Common myeloid progenitor, CD34-positive (primary cell): ENCODE data around the gene C7orf25.

ENCODE experiments used
- CTCF ChIA-PET: fragments of 350-600 bp; sonication (Branson Sonifier 250); formaldehyde crosslinking; loops from one replicate; lab custom pipeline; 2021; ENCODE audit warnings: antibody characterized with exemption; lab: Charles Lee
- POLR2A ChIA-PET: fragments of 350-600 bp; sonication (Branson Sonifier 250); formaldehyde crosslinking; loops from one replicate; lab custom pipeline; 2021; ENCODE audit warnings: antibody characterized with exemption; lab: Charles Lee
- DNase-seq, 3 donors: peaks; one replicate each; pipeline versions ENCODE4 v3.0.0 to v3.0.0-alpha.2; 2013
- H3K27ac ChIP-seq, 2 experiments: 1 replicate in 1 of 2; 2 replicates in 1 of 2; pipeline ENCODE4 v1.7.0; 2013; ENCODE audit warnings: inconsistent platforms in 2 of 2, low read length in 2 of 2, mild to moderate bottlenecking in 2 of 2, low read depth in 1 of 2, moderate library complexity in 1 of 2; ENCODE audit not compliant: severe bottlenecking in 2 of 2, insufficient read depth in 1 of 2, poor library complexity in 1 of 2
- H3K27me3 ChIP-seq, 5 experiments: replicated peaks in 2 of 5; 1 replicate in 3 of 5; 2 replicates in 2 of 5; pipeline versions ENCODE4 v1.6.1 to v1.7.0; 2013; ENCODE audit warnings: low read length in 4 of 5, mild to moderate bottlenecking in 2 of 5, moderate library complexity in 2 of 5, inconsistent platforms in 1 of 5; ENCODE audit not compliant: insufficient read depth in 5 of 5, control insufficient read depth in 4 of 5
- H3K36me3 ChIP-seq, 4 experiments: 1 replicate in 2 of 4; 2 replicates in 2 of 4; pipeline versions ENCODE4 v1.6.1 to v1.7.0; 2013; ENCODE audit warnings: low read length in 3 of 4, control low read depth in 1 of 4, mild to moderate bottlenecking in 1 of 4; ENCODE audit not compliant: control insufficient read depth in 4 of 4, insufficient read depth in 4 of 4
- H3K4me1 ChIP-seq, 4 experiments: 1 replicate in 3 of 4; 2 replicates in 1 of 4; pipeline versions ENCODE4 v1.6.1 to v1.7.1; 2013; ENCODE audit warnings: low read length in 3 of 4, mild to moderate bottlenecking in 3 of 4, control low read depth in 1 of 4, inconsistent platforms in 1 of 4, moderate library complexity in 1 of 4; ENCODE audit not compliant: control insufficient read depth in 4 of 4, insufficient read depth in 4 of 4; ENCODE audit errors: control extremely low read depth in 1 of 4
- H3K4me3 ChIP-seq, 7 experiments: 1 replicate in 4 of 7; 2 replicates in 3 of 7; pipeline versions ENCODE4 v1.5.1 to v1.7.0; 2013; ENCODE audit warnings: mild to moderate bottlenecking in 7 of 7, low read length in 6 of 7, moderate library complexity in 6 of 7, inconsistent platforms in 2 of 7, low read depth in 2 of 7, control low read depth in 1 of 7; ENCODE audit not compliant: insufficient read depth in 4 of 7, control insufficient read depth in 1 of 7; ENCODE audit errors: extremely low read depth in 1 of 7
- H3K9me3 ChIP-seq, 5 experiments: 1 replicate in 4 of 5; 2 replicates in 1 of 5; pipeline versions ENCODE4 v1.6.1 to v1.7.1; 2013; ENCODE audit warnings: low read length in 4 of 5, mild to moderate bottlenecking in 2 of 5, inconsistent platforms in 1 of 5, low read depth in 1 of 5, moderate library complexity in 1 of 5; ENCODE audit not compliant: control insufficient read depth in 4 of 5, insufficient read depth in 2 of 5; ENCODE audit errors: control extremely low read depth in 1 of 5
- WGBS: methylation state at CpG from one replicate; pipeline ENCODE4 v1.1.5; 2013; ENCODE audit not compliant: insufficient coverage; 5-methylcytosine and 5-hydroxymethylcytosine counted together

C7orf25 gene

DNA sequence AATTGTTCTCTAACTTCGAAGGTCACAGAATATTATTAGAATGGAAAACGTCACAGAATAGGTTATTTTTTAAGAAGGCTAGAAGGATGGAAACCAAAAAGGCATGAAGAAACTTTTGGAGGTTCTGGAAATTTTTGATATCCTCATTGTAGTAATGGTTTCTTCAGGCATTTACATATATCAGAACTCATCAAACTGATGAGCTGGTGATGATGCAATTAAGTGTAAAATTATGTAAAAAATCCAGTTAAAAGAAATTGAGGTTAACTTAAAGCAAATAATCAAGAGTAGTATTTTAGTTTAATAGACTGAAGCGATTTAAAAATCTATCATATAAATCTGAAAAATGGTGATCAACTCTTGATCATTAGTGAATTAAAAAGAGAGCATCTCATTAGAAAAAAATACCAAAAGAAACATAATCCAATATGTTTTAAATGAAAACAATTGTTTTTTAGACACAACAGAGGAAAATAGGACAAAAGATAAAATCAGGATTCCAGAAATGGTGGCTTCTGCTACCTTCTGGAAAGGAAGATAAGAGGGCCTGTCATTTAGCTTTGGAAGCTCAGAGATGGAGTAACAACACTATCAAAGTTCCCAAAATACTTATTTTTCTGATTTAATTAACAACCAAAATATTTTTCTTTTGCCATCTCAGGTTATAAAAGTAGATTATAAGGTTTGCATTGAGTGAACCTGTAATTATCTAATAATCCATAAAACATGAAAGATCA, 10.3 kb upstream of the C7orf25 start:
- POLR2A ChIA-PET, result no interaction called here
- Histone ChIP-seq H3K4me3 (no peak overlapping the region), H3K27ac (peak overlapping the region in 1 of 2 experiments; percentile 27), H3K36me3 (peaks cover 33 to 79% (median 53%) of the 10 kb centered on the region in 4 experiments), H3K4me1 (peaks cover 0 to 23% (median 9%) of the 10 kb centered on the region in 4 experiments), H3K27me3 (no peaks in the 10 kb centered on the region), H3K9me3 (no peaks in the 10 kb centered on the region)
- CTCF ChIA-PET, result interaction anchor here (1.5 to 1.9 kb wide), 2 partner anchors 8 to 19 kb away, joined by 3 to 6 read pairs; no protein-coding TSS in a partner anchor
- no peak for DNase-seq
- WGBS, result 100% methylated on average over 2 of the region's 3 CpGs

DNA sequence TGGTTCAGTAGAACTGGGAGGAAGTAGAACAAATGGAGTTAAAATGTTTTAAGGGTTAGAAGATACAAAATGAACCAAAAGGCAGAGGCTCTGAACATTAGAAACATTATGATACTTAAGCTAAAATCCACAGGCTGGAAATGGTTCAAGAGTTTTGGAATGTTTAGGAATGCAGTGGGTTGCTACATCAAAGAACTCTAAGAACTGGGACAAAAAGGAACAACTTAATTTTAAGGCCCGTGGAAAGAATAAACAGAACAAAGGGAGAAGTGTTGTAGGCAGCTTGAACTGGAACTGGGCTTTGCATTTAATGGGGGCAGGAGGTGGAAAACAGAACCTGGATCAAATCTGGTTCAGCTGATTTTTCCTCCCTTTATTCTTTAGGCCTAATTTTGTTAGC, 3.5 kb upstream of the C7orf25 start:
- no peaks in the 10 kb centered on the region for H3K27me3 ChIP-seq
- peaks cover 6 to 35% (median 26%) of the 10 kb centered on the region in 4 experiments for H3K4me1 ChIP-seq
- no peaks in the 10 kb centered on the region for H3K9me3 ChIP-seq
- CTCF ChIA-PET, result interaction anchor here (1.1 to 2.1 kb wide), 3 partner anchors 9 to 16 kb away, joined by 3 to 8 read pairs (median 5); partner anchors contain the start of genes MRPL32 and PSMA2
- WGBS, result 100% methylated on average over 1 of the region's 1 CpG
- POLR2A ChIA-PET, result no interaction called here
- H3K27ac ChIP-seq, result peak overlapping the region in 1 of 2 experiments; percentile 11
- no peak for DNase-seq
- H3K4me3 ChIP-seq, result no peak overlapping the region
- peaks cover 14 to 42% (median 34%) of the 10 kb centered on the region in 4 experiments for H3K36me3 ChIP-seq

DNA sequence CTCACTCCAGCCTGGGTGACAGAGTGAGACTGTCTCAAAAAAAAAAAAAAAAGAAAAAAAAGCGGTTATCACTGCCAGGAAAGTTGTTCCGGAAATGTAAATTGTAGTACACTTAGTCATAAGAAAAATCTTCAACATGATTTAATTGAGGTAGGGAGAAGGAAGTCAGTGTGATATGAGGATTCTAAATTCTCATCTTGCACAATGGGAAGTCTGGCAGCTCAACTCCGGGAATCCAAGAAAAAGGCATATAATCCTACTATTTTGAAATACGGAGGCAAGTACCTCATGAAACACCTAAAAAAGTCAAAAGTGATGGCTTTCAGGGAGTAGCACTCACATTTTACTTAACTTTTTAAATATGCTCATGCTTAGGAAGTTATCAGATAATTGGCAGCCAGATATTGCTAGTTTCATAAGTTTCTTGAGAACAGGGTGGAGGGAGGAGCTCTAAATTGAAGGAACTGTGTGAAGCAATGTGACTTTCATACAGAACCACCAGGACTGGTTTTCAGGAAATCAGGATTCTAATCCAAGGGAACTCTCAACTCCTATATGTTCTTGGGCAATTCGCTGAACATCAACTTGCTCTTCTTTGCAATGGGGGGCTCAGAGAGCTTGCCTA, 2.7 kb upstream of the C7orf25 start:
- Histone ChIP-seq H3K27me3 (no peaks in the 10 kb centered on the region), H3K4me3 (no peak overlapping the region), H3K27ac (no peak overlapping the region), H3K36me3 (peaks cover 6 to 34% (median 28%) of the 10 kb centered on the region in 4 experiments), H3K4me1 (peaks cover 6 to 35% (median 26%) of the 10 kb centered on the region in 4 experiments), H3K9me3 (no peaks in the 10 kb centered on the region)
- DNase-seq, result no peak
- WGBS, result 93% methylated on average over 2 of the region's 5 CpGs
- ChIA-PET CTCF (interaction anchor here (2.1 kb wide), 1 partner anchor 17 kb away, joined by 8 read pairs; the partner anchor contains the start of genes MRPL32 and PSMA2), POLR2A (no interaction called here)

DNA sequence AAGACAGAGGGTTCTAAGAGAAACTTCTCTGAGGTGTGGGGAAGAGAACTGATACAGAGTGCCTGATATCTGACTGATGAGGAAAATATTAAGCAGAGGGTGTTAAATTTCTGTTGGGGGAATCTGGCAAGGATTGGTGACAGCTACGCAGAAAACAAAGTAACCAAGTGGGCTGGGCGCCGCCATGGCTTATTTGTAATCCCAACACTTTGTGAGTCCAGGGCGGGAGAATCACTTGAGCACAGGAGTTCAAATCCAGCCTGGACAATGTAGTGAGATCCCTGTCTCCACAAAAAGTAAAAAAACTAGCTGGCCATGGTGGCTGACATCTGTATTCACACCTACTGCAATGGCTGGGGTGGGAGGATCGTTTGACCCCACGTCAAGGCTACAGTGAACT, 2.1 kb upstream of the C7orf25 start:
- ChIA-PET CTCF (interaction anchor here (2.1 kb wide), 1 partner anchor 18 kb away, joined by 8 read pairs; the partner anchor contains the start of genes MRPL32 and PSMA2), POLR2A (no interaction called here)
- no peaks in the 10 kb centered on the region for H3K27me3 ChIP-seq
- peaks cover 3 to 29% (median 25%) of the 10 kb centered on the region in 4 experiments for H3K36me3 ChIP-seq
- H3K4me3 ChIP-seq, result no peak overlapping the region
- 71% methylated on average over 4 of the region's 6 CpGs for WGBS
- no peaks in the 10 kb centered on the region for H3K9me3 ChIP-seq
- H3K4me1 ChIP-seq, result peaks cover 6 to 35% (median 26%) of the 10 kb centered on the region in 4 experiments
- DNase-seq, result no peak
- H3K27ac ChIP-seq, result peak overlapping the region in 1 of 2 experiments; percentile 46

DNA sequence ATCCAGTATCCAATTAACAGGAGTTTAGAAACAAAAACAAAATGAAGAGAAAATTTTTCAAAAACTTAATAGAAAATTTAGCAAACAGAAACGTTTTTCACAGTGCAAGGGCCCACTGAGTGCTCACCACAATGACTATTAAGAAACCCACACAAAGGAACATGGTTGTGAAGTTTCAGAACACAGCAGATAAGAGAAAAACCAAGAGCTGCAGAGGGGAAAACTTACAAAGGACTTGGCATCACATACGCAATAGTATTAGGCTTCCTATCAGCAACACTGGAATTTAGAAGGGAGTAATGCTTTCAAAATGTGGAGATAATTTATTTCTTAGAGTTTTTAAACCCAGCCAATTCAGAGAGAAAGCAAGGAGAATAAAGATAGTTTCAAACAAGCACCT, 1.7 kb upstream of the C7orf25 start:
- 0% methylated on average over 1 of the region's 2 CpGs for WGBS
- ChIA-PET CTCF (no interaction called here), POLR2A (no interaction called here)
- H3K27ac ChIP-seq, result peak overlapping the region in 1 of 2 experiments; percentile 46
- H3K9me3 ChIP-seq, result no peaks in the 10 kb centered on the region
- H3K4me3 ChIP-seq, result no peak overlapping the region
- peaks cover 6 to 35% (median 26%) of the 10 kb centered on the region in 4 experiments for H3K4me1 ChIP-seq
- H3K36me3 ChIP-seq, result peaks cover 2 to 26% (median 23%) of the 10 kb centered on the region in 4 experiments
- H3K27me3 ChIP-seq, result no peaks in the 10 kb centered on the region
- peak; percentile 23 to 75 (median 59) for DNase-seq

DNA sequence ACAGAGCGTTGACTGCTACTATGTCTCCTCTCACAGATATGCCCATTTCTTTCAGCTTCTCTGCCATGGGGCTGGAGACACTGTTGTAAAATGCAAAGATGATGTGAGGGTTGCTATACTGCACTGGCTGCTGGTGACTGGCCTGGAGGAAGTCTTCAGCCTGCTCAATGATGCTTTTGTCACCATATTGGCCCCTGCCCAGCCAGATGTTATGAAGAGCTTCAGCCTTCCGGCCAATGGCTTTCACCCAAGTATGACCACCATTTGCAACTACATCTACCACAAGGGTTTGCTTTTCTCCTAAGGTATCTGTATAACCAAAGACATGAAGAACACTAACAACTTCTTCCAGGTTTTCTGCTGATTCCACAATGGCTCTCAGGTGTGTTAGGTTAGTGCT, 1.6 kb downstream of the C7orf25 start:
- WGBS, result 100% methylated on average over 2 of the region's 2 CpGs
- Histone ChIP-seq H3K9me3 (no peaks in the 10 kb centered on the region), H3K27me3 (no peaks in the 10 kb centered on the region), H3K36me3 (peaks cover under 1 to 2% (median 2%) of the 10 kb centered on the region in 4 experiments), H3K27ac (no peak overlapping the region), H3K4me3 (peak overlapping the region in 1 of 7 experiments; percentile 78), H3K4me1 (peaks cover 6 to 38% (median 26%) of the 10 kb centered on the region in 4 experiments)
- ChIA-PET POLR2A (no interaction called here), CTCF (interaction anchor here (0.9 to 1.7 kb wide), 5 partner anchors 10 to 31 kb away, joined by 3 to 7 read pairs (median 4); no protein-coding TSS in a partner anchor)
- no peak for DNase-seq
